Stimulated activated CD8-positive, alpha-beta memory T cell treated with anti-CD3 and anti-CD28 coated beads, Interleukin-4, amount 100 ng/mL, for 1 hour (primary cell): ENCODE data around the gene NKRF.

ENCODE experiments used
- DNase-seq, 2 donors: peaks; one replicate each; pipeline ENCODE4 v3.0.0-alpha.2; 2020; ENCODE audit warnings: low read depth in 2 of 2, low spot score in 1 of 2

The NKRF gene

DNA sequence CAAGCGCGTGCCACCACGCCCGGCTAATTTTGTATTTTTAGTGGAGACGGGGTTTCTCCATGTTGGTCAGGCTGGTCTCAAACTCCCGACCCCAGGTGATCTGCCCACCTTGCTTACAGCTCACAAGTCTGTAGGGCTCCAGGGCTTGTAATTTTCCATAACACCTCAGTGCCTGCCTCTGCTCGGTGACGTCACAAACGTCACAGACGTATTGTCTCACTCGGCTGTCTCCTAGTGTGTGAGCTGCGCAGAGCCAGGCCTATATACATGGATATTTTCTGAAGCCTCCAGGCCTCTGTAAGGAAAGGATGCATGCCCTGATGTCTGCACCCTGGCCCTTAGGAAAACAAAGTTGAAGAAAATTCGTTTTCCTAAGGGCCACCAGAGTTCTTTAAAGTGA is 8.6 kb upstream of the NKRF start:
- no peak for DNase-seq

DNA sequence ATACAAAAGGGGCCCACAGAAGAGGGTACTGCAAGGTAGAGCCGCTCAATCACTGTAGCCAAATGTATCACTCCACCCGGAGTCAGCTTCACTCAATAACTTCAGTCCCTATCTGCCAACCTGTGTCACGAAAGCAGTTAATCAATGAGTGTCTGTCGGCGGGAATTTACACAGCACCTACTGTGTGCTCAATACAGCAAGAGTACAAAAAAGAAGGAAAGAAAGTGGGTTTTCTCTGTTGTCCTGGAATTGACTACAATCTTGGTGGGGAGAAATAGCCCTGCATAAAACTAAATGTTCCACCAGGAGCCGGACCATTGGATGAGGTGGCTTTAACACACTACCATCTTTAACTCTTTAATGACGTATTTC is 780 bp upstream of the NKRF start:
- DNase-seq = no peak

DNA sequence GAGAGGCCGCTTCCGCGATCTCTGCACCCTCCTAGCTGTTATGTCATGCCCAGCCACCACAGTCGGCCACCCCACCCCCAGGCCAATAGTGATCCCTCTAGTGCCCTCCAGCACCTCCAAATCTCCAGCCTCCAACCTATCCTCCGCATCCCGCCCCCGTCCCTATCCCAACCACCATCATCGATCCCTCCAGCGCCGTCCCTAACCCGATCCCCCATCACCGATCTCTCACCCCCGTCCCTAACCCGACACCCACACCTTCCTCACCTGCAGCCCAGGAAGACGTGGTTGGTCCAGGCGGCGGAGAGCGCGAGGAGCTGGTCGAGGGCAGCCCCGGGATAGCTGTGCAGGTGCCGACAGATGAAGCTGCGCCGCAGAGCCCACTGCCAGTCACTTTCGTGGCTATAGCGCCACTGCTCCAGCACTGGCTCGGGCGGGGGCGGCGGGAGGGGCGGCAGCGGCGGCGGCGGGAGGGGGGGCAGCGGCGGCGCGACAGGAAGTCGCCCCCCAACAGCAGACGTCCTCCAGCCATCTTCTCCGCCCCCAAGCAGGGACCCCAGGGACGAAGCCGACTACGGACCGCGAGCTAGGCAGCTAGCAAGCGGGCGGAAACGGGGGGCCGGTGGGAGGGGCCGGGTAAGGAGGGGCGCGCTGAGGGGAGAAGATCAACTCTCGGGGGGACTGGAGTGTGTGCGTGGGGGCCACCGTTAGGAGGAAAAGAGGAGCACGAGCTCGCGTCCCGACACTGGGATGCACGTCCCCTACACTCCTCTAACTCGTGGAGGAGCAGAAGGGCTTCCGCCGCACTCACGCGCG is 552 bp downstream of the NKRF start:
- DNase-seq = peak; percentile 9 to 15

DNA sequence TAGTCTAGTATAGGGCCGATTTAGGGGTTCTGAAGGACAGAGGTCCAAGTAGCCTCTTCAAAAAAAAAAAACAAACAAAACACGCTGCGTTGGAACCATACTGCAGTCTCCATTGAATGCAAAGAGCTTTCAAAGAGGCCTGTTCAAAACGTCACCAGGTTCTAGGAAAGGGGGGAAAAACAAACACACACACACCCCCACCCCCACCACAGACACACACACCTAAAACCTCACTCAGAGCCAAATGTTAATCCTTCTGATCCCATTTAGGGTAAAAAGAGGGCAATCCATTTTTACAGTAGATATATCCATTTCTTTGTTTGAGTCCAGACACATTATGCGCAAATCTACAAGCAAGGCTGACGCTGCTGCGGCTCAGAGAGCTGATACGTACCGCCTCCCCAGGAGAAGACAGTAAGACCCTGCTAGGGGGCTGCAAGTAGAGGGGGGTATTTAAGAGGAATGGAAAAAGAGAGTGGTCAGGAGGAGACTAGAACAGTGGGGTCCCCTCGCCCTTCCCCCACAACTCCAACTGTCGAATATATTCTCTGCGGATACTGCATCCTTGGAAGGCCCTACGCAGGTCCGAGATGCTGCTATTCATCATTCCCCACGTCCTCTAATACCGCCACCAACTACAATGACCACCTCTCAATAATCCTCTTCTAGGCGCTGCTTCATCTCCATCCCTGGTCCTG is 1.3 kb downstream of the NKRF start:
- no peak for DNase-seq

DNA sequence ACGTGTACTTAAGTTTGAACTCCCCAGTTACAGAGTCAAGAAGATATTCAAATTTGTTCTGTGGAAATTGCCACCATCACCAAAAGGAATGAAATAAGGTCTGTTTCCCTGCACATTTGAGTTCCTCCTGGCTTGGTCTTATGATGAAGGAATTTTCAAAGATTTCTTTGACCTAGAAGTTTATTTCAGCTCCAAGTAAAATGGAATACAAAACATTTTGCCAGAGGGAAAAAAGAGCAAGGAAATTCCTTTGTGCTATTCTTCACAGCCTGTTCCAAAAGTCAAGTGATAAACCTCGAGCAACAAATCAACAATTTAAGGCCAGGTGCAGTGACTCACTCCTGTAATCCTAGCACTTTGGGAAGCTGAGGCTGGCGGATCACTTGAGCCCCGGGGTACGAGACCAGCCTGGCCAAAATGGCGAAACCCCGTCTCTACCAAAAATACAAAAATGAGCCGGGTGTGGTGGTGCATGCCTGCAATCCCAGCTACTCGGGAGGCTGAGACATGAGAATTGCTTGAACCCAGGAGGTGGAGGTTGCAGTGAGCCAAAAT is 3.4 kb downstream of the NKRF start:
- DNase-seq = no peak

DNA sequence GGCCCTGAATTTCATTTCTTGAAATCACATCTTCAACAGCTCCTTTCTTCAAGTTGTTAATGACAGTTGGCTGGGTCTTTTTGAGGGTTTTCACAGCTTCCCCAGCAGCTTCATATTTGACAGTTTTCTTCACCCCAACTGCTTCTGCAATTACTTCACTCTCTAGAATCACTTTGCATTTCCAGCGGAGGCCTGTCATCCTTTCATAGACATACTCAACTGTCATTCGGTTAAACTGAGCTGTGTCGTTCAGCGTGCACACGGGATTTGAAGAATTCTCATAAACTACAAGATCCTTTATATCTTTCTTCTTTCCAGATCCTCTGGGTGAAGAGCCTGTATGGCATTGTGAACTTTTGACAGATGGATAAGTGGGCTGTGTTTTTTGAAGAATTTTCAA is 16.4 kb downstream of the NKRF start:
- DNase-seq = no peak

DNA sequence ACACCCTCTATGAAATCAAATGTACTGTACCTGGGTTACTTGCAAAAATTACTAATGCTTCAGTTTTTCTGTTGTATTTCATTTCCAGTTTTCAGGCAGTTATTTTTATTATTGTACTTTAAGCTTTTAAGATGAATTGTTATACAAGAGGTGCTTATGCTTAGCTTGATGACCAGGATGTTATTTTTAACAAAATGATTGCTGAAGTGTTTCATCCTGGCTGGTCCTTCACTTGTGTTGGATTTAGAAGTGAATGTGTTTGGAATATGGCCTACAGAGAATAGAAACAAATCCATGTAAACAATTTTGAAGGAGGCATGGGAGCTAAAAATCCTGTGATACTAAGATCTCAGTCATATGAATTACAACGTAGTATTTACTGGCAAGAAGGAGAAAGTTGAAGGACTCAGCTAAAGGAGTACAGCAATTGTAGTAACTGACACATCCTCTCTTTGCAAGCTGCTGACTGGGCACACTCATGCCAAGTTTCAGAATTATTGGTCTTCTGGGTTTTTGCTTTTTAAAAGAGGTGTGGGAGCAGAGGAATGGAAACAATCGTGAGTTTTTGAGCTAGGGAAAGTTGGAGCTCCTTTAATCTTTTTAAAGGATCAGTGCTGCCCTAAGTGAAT is 22.7 kb downstream of the NKRF start:
- DNase-seq = no peak

DNA sequence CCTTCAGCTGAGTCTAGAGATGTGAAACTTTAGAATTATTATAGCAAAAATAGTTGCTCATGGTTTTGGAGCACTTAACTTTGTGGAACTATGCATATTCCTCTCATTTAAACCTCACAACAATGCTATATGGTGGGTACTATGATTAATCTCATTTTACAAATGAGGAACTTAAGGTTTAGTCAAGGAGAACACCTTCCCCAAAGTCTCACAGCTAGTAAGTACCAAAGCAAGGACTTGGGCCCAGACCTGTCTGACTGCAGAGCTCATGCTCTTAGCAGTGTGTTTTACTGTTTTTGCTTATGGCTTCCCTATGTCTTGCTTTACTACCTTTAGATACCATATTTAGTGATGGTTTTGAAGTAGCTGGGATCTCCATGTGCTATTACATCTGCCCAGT is 26.8 kb downstream of the NKRF start:
- no peak for DNase-seq

DNA sequence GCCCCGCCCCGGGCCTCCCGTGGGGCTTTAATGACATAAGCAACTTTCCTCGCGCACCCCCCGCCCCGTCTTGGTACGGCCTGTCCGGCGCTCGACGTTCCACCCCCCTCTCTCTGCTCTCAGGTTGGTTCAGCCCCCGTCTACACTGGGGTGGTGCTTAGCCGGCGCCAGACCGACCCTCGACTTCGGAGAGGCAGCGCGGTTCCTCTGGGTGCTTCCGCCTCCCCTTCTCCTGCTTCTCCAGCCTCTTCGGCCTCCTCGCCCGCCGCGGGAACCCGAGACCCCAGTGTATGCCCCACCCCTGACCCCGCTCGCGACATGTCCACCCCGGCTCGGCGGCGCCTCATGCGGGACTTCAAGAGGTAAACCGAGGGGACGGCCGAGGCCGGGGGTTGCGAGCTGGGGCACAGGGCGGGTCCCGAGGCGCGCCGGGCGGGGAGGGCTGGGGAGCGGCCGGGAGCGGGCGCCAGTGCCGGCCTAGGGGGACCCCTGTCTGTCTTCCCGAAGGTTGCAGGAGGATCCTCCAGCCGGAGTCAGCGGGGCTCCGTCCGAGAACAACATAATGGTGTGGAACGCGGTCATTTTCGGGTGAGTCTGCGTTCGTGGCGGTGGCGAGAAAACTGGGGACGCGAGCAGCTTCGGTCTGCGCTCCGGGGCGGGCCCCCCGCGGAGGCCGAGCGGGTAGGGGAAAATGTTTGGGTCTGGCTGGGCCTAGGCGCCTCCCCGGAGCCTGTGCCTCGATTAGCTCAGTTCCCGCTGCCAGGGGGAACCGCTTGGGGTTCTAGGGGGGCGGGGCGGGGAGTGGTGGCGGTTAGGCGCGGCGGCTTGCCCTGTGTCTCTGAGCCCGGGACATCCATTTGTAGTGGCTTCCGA is 31.6 kb downstream of the NKRF start, which contains the start of gene UBE2A:
UBE2A (plus strand) TSS at position 170 of the 873 bp plus-strand sequence; CDS start at position 319, 149 bp downstream.
- DNase-seq = peak; percentile 64 to 79

DNA sequence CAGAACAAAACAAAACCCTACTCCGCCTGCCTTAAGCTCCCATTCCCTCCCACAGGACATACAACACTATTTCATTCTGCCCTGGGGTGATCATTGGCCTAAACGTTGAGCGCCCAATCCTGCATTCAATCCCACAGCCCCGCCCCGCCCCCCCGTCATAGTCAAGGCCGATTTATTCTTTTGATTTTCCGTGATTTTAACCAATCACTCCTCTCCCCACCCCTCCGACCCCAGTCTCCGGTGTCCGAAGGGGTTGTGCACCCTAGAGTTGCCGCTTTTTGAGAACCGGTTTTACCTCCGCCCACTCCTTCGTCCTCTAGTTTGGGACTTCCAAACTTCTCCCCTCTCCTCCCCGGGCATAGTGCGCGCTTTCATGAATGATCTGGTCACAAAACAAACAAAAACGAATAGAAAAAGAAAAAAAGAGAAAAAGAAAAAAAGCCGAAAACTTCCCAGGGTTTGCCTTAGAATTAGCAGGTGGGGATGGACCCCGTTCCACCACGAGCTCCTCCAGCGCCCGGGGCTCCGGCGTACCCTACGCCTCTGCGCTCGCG is 32.3 kb downstream of the NKRF start:
- DNase-seq = no peak

DNA sequence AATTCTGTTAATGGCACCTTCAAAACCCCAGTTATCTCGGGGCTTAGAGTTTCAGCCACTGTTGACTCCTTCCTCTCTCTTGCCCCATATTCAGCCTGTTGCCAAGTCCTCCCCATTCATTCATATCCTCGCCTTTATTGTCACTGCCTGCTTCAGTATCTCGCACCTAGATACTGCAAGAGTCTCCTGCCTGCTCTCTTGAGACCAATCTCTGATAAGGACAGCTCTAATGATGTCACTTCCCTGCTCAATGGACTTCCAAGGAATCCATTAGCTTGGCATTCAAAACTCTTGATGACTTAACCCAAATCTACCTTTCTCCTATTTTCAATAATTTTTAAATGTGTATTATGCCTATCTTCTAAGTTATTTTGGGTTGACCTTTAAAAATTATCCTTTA is 33.0 kb downstream of the NKRF start:
- no peak for DNase-seq

DNA sequence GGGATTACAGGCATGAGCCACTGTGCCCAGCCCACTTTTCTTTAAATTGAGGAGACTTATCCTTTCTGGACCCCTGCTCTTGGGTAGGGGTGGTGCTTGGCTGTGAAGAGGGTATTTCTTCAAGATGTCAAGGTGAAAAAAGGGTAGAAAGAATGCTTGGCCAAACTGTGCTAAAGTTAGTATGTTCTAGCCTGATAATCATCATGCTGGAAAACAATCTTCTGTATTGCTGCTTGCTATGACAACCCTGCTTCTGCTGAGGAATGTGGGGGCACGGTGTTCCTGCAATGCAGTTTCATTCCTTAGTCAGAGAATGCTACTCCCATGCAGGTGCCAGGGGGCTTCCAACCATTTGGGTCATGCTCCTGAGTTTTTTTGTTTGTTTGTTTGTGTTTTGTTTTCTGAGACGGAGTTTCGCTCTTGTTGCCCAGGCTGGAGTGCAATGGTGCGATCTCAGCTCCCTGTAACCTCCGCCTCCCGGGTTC is 35.8 kb downstream of the NKRF start:
- no peak for DNase-seq

DNA sequence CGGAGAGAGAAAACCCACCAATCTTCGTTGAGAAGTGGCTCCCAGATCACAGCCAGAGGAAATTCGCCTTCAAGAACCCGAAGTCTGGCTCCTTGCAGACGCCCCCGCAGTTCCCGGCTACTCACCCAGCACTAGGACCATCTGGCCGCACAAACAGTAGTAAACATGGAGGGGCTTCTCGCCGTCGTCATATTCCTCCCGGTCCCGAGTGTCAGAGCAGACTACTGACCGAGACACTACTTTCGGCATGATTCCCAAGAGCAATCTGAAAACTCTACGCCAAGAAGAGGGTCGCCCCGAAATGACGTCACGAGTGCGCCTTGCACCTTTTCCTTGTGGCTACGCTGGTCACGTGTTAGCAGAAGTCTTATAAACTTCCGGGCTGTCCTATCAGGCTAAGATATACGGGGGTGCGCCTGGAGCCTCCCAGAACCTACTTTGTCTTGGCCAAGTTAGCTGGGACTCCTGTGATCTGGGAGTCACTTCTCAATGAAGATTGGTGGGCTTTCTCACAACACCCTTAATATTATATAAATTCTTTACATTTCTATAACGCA is 41.0 kb downstream of the NKRF start, which contains the start of gene STEEP1:
STEEP1 (minus strand) TSS at position 303 of the 557 bp plus-strand sequence; CDS start at position 249, 54 bp downstream.
- peak; percentile 64 to 70 for DNase-seq

DNA sequence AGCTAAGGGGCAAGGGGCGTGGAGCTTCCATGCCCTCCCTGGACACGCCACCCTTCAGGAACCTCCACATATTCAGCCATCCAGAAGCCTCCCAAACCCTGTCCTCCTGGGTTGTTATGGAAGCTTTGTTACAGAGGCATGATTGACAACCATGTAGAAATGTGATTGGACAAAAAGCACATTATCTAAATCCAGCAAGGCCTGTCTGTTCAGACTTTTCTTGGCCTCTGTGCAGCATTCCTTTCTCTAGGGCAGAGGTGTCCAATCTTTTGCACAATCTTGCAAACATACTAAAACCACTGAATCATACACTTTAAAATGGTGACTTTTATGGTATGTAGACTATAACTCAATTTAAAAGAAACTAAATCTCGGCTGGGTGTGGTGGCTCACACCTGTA is 53.7 kb downstream of the NKRF start:
- DNase-seq = no peak

DNA sequence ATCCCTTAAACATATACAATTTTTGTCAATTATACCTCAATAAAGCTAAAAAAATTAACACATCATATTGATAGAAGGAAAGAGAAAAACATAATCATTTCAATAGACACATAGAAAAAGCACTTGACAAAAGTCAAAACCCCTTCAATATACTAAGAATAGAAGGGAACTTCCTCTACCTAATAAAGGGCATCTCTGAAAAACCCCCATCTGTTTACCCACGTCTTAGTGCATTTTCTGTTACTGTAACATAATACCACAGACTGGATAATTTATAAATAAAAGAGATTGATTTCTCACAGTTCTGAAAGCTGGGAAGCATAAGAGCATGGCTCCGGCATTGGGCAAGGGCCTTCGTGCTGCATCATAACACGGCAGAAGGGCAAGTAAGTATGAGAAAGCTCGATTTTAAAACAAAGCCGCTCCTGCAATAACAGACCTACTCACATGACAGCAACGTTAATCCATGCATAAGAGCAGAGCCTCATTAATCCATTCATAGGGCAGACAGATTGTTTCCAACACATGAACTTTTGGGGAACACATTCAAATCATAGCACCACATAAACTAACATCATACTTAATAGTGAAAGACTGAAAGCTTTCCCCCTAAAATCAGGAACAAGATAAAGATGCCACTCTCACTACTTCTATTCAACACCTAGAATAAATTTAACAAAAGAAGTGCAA is 56.8 kb downstream of the NKRF start:
- no peak for DNase-seq

DNA sequence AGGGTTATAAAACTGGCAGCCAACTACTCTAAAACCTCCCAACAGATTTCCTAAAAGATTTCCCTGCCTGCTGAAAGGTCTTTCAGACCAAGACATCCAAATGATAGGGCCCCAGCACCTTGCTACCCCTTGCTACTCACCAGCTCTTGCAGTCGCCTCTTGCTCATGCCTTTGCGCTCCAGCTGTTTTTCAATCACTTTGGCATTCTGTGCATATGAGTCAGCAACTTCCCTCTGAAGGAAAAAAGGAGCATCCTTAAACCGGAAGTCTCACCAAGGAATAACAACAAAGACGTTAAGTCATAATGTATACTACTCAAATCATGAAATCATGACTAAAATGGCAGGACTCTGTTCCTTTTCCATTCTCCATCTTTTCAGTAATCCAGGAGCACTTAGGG is 65.0 kb downstream of the NKRF start:
- DNase-seq = no peak

DNA sequence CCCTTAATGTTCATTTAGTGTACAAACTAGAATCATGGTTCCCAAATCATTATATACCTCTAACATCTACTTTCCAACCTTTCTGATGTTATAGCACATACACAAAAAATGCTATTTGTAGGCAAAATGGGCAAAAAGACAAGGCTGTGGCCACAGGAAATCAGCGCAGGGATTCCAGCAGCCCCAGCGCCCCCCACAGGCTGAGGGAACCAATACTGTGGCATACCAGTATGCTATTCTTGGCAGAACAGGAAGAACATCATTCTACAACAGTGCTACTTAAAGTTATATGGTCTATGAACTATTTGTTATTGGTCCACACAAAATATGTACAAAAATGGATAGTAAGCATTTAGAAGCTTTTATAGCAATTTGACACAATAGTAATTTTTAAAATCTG is 66.4 kb downstream of the NKRF start:
- no peak for DNase-seq
